ENCODE results near the gene FGFR1OP2.

GRCh38 chr12:26939953-26940352 is 1.7 kb downstream of the FGFR1OP2 start:
- TF ChIP-seq EZH2 (IDR thresholded peaks at IDR 0.05; ENCODE audit: insufficient read depth, low read length) = no peak
- TF ChIP-seq, protein P1, sequence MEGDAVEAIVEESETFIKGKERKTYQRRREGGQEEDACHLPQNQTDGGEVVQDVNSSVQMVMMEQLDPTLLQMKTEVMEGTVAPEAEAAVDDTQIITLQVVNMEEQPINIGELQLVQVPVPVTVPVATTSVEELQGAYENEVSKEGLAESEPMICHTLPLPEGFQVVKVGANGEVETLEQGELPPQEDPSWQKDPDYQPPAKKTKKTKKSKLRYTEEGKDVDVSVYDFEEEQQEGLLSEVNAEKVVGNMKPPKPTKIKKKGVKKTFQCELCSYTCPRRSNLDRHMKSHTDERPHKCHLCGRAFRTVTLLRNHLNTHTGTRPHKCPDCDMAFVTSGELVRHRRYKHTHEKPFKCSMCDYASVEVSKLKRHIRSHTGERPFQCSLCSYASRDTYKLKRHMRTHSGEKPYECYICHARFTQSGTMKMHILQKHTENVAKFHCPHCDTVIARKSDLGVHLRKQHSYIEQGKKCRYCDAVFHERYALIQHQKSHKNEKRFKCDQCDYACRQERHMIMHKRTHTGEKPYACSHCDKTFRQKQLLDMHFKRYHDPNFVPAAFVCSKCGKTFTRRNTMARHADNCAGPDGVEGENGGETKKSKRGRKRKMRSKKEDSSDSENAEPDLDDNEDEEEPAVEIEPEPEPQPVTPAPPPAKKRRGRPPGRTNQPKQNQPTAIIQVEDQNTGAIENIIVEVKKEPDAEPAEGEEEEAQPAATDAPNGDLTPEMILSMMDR (IDR thresholded peaks at IDR 0.05; ENCODE audit: insufficient read depth, low read depth, low read length) = no peak

Measured in astrocyte (in vitro differentiated cells and primary cell).